ENCODE results near the gene CTLA4.
"Not testable (repeated sequence)": the region's sequence is repeated elsewhere in the genome, so short reads cannot be mapped to it uniquely, and the experiment has no call there.

The CTLA4 gene

GRCh38 chr2:203857656-203858055 is 9.9 kb upstream of the CTLA4 start:
- no peak for DNase-seq (ENCODE audit: low read depth)

- DNase-seq (ENCODE audit: low read depth): no peak
Observed at GRCh38 chr2:203858176-203858575, 9.4 kb upstream of the CTLA4 start.

- DNase-seq (ENCODE audit: low read depth): no peak
Observed at GRCh38 chr2:203859030-203859789, 8.4 kb upstream of the CTLA4 start.

- DNase-seq (ENCODE audit: low read depth): no peak
Observed at GRCh38 chr2:203861197-203861596, 6.4 kb upstream of the CTLA4 start.

- no peak for DNase-seq (ENCODE audit: low read depth)
Observed at GRCh38 chr2:203861607-203862006, 6.0 kb upstream of the CTLA4 start.

GRCh38 chr2:203869223-203870042 is 1.9 kb downstream of the CTLA4 start:
- DNase-seq (ENCODE audit: low read depth): peak; percentile 30

- DNase-seq (ENCODE audit: low read depth): no peak
Observed at GRCh38 chr2:203870481-203870880, 2.9 kb downstream of the CTLA4 start.

GRCh38 chr2:203870941-203871340 is 3.4 kb downstream of the CTLA4 start:
- DNase-seq (ENCODE audit: low read depth): no peak

GRCh38 chr2:203871371-203871983 is 3.9 kb downstream of the CTLA4 start:
- DNase-seq (ENCODE audit: low read depth): no peak

GRCh38 chr2:203873461-203873860 is 5.9 kb downstream of the CTLA4 start:
- no peak for DNase-seq (ENCODE audit: low read depth)

GRCh38 chr2:203873921-203874631 is 6.5 kb downstream of the CTLA4 start:
- DNase-seq (ENCODE audit: low read depth): no peak

GRCh38 chr2:203875471-203875870 is 7.9 kb downstream of the CTLA4 start:
- DNase-seq (ENCODE audit: low read depth): no peak

GRCh38 chr2:203876328-203876727 is 8.8 kb downstream of the CTLA4 start:
- no peak for DNase-seq (ENCODE audit: low read depth)

- DNase-seq (ENCODE audit: low read depth): no peak
Observed at GRCh38 chr2:203878063-203878462, 10.5 kb downstream of the CTLA4 start.

- DNase-seq (ENCODE audit: low read depth): no peak
Observed at GRCh38 chr2:203880557-203881125, 13.1 kb downstream of the CTLA4 start.

- not testable (repeated sequence) for DNase-seq (ENCODE audit: low read depth)
Observed at GRCh38 chr2:203881185-203881584, 13.6 kb downstream of the CTLA4 start.

- DNase-seq (ENCODE audit: low read depth): no peak
Observed at GRCh38 chr2:203882551-203882950, 15.0 kb downstream of the CTLA4 start.

- no peak for DNase-seq (ENCODE audit: low read depth)
Observed at GRCh38 chr2:203886661-203887151, 19.1 kb downstream of the CTLA4 start.

- DNase-seq (ENCODE audit: low read depth): no peak
Observed at GRCh38 chr2:203887677-203888076, 20.1 kb downstream of the CTLA4 start.

GRCh38 chr2:203889542-203889941 is 22.0 kb downstream of the CTLA4 start:
- DNase-seq (ENCODE audit: low read depth): no peak

GRCh38 chr2:203889944-203890343 is 22.4 kb downstream of the CTLA4 start:
- no peak for DNase-seq (ENCODE audit: low read depth)

GRCh38 chr2:203890733-203891132 is 23.2 kb downstream of the CTLA4 start:
- no peak for DNase-seq (ENCODE audit: low read depth)
